Measurements from ENCODE around the gene LIG3. TPM values are rescaled to one million over a fixed set of nuclear protein-coding genes. Genes with fewer than 3 reads are reported as not detected.

LIG3 gene
- total RNA-seq, 1 experiment from 2014 or later, result 56.4 TPM

DNA sequence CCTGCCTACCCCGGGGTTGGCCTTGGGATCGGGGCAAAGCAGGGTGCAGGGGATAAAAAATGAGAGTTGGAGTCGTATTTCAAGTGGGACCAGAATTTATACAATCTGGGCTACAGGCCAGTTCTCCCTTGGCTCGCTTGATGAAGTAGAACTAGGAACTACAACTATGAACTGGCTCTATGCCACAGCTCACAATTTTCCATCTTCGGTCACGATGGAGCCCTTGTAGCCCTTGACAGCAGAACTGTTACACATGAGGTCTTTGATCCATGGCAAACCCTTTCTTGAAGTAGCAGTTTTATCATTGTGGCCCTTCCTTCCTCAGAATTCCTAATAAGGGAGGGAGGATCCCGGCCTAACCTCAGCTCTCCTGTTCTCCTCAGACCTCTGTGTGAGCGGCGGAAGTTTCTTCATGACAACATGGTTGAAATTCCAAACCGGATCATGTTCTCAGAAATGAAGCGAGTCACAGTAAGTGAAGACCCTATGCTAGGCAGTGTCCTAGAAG is 17.1 kb downstream of the LIG3 start:
- ChIA-PET CTCF (no interaction called here), POLR2A (interaction anchor here (0.6 kb wide), 1 partner anchor 105 kb away, joined by 3 read pairs; no protein-coding TSS in a partner anchor)
- Histone ChIP-seq H3K27ac (ENCODE audit: low read length) (no peak overlapping the region), H3K4me1 (ENCODE audit: control insufficient read depth, insufficient read depth, low read length) (no peaks in the 10 kb centered on the region), H3K27me3 (ENCODE audit: control insufficient read depth, insufficient read depth, low read length) (no peaks in the 10 kb centered on the region), H3K9me3 (ENCODE audit: control insufficient read depth, insufficient read depth, low read depth, low read length) (no peaks in the 10 kb centered on the region), H3K36me3 (ENCODE audit: control insufficient read depth, insufficient read depth, low read length) (peaks cover 3% of the 10 kb centered on the region; the same call in 1 of the 2 replicates), H3K4me3 (ENCODE audit: low read depth in 2 of 2, low read length in 2 of 2) (no peak overlapping the region)
- DNase-seq (ENCODE audit: low read depth, low spot score) (no peak), ATAC-seq (no peak)
- intact Hi-C loops (cut with micrococcal nuclease; ENCODE audit: unreplicated experiment) (no loop called here), in situ Hi-C loops (cut with HindIII; ENCODE audit: low pct_unique_long_range_greater_than_20kb, low sequenced_read_pairs) (no loop called here)
- no TSS peak for BruUV-seq (replicated peaks)
- TF ChIP-seq TCF7L2 (IDR thresholded peaks at IDR 0.05; ENCODE audit: low read depth, low read length), result no peak
- no peak for TF ChIP-seq SIN3A (IDR thresholded peaks at IDR 0.05; ENCODE audit: borderline replicate concordance, insufficient read depth, low read depth, low read length)
- TF ChIP-seq POLR2AphosphoS5 (IDR thresholded peaks at IDR 0.05; ENCODE audit: low read depth, low read length), result no peak
- TF ChIP-seq, protein P1, sequence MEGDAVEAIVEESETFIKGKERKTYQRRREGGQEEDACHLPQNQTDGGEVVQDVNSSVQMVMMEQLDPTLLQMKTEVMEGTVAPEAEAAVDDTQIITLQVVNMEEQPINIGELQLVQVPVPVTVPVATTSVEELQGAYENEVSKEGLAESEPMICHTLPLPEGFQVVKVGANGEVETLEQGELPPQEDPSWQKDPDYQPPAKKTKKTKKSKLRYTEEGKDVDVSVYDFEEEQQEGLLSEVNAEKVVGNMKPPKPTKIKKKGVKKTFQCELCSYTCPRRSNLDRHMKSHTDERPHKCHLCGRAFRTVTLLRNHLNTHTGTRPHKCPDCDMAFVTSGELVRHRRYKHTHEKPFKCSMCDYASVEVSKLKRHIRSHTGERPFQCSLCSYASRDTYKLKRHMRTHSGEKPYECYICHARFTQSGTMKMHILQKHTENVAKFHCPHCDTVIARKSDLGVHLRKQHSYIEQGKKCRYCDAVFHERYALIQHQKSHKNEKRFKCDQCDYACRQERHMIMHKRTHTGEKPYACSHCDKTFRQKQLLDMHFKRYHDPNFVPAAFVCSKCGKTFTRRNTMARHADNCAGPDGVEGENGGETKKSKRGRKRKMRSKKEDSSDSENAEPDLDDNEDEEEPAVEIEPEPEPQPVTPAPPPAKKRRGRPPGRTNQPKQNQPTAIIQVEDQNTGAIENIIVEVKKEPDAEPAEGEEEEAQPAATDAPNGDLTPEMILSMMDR (IDR thresholded peaks at IDR 0.05), result no peak
- TF ChIP-seq, protein P2, sequence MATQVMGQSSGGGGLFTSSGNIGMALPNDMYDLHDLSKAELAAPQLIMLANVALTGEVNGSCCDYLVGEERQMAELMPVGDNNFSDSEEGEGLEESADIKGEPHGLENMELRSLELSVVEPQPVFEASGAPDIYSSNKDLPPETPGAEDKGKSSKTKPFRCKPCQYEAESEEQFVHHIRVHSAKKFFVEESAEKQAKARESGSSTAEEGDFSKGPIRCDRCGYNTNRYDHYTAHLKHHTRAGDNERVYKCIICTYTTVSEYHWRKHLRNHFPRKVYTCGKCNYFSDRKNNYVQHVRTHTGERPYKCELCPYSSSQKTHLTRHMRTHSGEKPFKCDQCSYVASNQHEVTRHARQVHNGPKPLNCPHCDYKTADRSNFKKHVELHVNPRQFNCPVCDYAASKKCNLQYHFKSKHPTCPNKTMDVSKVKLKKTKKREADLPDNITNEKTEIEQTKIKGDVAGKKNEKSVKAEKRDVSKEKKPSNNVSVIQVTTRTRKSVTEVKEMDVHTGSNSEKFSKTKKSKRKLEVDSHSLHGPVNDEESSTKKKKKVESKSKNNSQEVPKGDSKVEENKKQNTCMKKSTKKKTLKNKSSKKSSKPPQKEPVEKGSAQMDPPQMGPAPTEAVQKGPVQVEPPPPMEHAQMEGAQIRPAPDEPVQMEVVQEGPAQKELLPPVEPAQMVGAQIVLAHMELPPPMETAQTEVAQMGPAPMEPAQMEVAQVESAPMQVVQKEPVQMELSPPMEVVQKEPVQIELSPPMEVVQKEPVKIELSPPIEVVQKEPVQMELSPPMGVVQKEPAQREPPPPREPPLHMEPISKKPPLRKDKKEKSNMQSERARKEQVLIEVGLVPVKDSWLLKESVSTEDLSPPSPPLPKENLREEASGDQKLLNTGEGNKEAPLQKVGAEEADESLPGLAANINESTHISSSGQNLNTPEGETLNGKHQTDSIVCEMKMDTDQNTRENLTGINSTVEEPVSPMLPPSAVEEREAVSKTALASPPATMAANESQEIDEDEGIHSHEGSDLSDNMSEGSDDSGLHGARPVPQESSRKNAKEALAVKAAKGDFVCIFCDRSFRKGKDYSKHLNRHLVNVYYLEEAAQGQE (IDR thresholded peaks at IDR 0.05; ENCODE audit: insufficient read depth in 1 of 2, low read depth in 2 of 2, low read length in 1 of 2), result no peak

DNA sequence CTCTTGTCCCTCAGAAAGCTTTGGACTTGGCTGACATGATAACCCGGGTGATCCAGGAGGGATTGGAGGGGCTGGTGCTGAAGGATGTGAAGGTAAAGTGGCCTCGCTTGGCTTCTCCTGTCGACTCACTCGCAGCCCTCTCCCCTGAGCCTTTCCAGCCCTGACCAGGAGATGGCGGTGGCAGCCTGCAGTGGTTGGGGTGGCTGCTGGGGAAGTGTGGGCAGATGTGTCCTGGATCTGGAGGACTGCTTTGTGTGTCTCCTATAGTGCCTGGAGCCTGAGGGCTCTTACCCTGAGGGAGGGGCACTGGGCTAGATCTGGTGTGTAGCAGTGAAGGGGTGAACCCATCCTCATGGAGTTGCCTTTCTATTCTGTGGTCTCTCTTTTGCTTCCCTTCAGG is 17.9 kb downstream of the LIG3 start:
- no peak overlapping the region for H3K4me3 ChIP-seq (ENCODE audit: low read depth in 2 of 2, low read length in 2 of 2)
- DNase-seq (ENCODE audit: low read depth, low spot score), result no peak
- TF ChIP-seq POLR2AphosphoS5 (IDR thresholded peaks at IDR 0.05; ENCODE audit: low read depth, low read length), result no peak
- TF ChIP-seq, protein P1 (IDR thresholded peaks at IDR 0.05), result peak; percentile 87
- TF ChIP-seq SIN3A (IDR thresholded peaks at IDR 0.05; ENCODE audit: borderline replicate concordance, insufficient read depth, low read depth, low read length), result no peak
- TF ChIP-seq, protein P2 (IDR thresholded peaks at IDR 0.05; ENCODE audit: insufficient read depth in 1 of 2, low read depth in 2 of 2, low read length in 1 of 2), result 0 out of 4 replicates have a peak, but pooled peaks of 1 of the 2 experiments have one; percentile 33
- intact Hi-C loops (cut with micrococcal nuclease; ENCODE audit: unreplicated experiment) (loop anchor here (2.0 kb wide), 1 partner anchor 121 kb away; the partner anchor contains the start of gene RAD51D), in situ Hi-C loops (cut with HindIII; ENCODE audit: low pct_unique_long_range_greater_than_20kb, low sequenced_read_pairs) (no loop called here)
- H3K36me3 ChIP-seq (ENCODE audit: control insufficient read depth, insufficient read depth, low read length), result peaks cover 3% of the 10 kb centered on the region; the same call in 1 of the 2 replicates
- no TSS peak for BruUV-seq (replicated peaks)
- no peaks in the 10 kb centered on the region for H3K9me3 ChIP-seq (ENCODE audit: control insufficient read depth, insufficient read depth, low read depth, low read length)
- ATAC-seq, result peak; percentile 92
- no peaks in the 10 kb centered on the region for H3K27me3 ChIP-seq (ENCODE audit: control insufficient read depth, insufficient read depth, low read length)
- no peaks in the 10 kb centered on the region for H3K4me1 ChIP-seq (ENCODE audit: control insufficient read depth, insufficient read depth, low read length)
- H3K27ac ChIP-seq (ENCODE audit: low read length), result no peak overlapping the region
- ChIA-PET POLR2A (no interaction called here), CTCF (interaction anchor here (1.0 kb wide), 1 partner anchor 121 kb away, joined by 3 read pairs; no protein-coding TSS in a partner anchor)

Measured in Panc1 (cell line).